Neural cell (in vitro differentiated cells): ENCODE results near the gene CREB1. TPM values are rescaled to one million over a fixed set of nuclear protein-coding genes. Genes with fewer than 3 reads are reported as not detected.

Experiments
- H2AFZ ChIP-seq: fragments of 200-600, 300-800 bp; sonication (generic), shearing (Covaris generic); 2 replicates; pipeline ENCODE4 v1.6.0; 2014; ENCODE audit warnings: low read depth, mild to moderate bottlenecking, antibody characterized with exemption, low read length, moderate library complexity
- H3F3A ChIP-seq: fragments of 200-600 bp; shearing (Covaris generic); 2 replicates; pipeline ENCODE4 v1.6.1; 2016; ENCODE audit warnings: mild to moderate bottlenecking, moderate library complexity, mixed read lengths, antibody characterized with exemption, low read length; ENCODE audit not compliant: insufficient read depth, poor library complexity, severe bottlenecking
- H3K27ac ChIP-seq: fragments of 200-600, 300-800 bp; sonication (generic), shearing (Covaris generic); 2 replicates; pipeline ENCODE4 v1.5.1; 2014; ENCODE audit warnings: mild to moderate bottlenecking, low read length, moderate library complexity
- H3K27me3 ChIP-seq: fragments of 300-800, 200-600 bp; sonication (generic), shearing (Covaris generic); 2 replicates; pipeline ENCODE4 v1.6.0; 2014; ENCODE audit warnings: mild to moderate bottlenecking, low read depth, low read length, moderate library complexity; ENCODE audit not compliant: insufficient read depth
- H3K36me3 ChIP-seq: fragments of 300-800, 200-600 bp; sonication (generic), shearing (Covaris generic); 2 replicates; pipeline ENCODE4 v1.5.1; 2014; ENCODE audit warnings: mild to moderate bottlenecking, antibody characterized with exemption, low read length, moderate library complexity; ENCODE audit not compliant: insufficient read depth
- H3K4me2 ChIP-seq: fragments of 300-800, 200-600 bp; sonication (generic), shearing (Covaris generic); 2 replicates; pipeline ENCODE4 v1.6.0; 2014; ENCODE audit warnings: mild to moderate bottlenecking, low read length
- H3K4me3 ChIP-seq: fragments of 300-800, 200-600 bp; sonication (generic), shearing (Covaris generic); 2 replicates; pipeline ENCODE4 v1.5.1; 2014; ENCODE audit warnings: mild to moderate bottlenecking, low read length, moderate library complexity
- H3K79me2 ChIP-seq: fragments of 200-600 bp; shearing (Covaris generic); replicated peaks from 2 replicates; pipeline ENCODE4 v1.6.0; 2014; ENCODE audit warnings: mild to moderate bottlenecking, low read length, moderate library complexity; ENCODE audit not compliant: insufficient read depth
- H3K9ac ChIP-seq: fragments of 300-800, 200-600 bp; sonication (generic), shearing (Covaris generic); 2 replicates; pipeline ENCODE4 v1.6.1; 2016; ENCODE audit warnings: mild to moderate bottlenecking, low read length, mixed read lengths
- H3K9me2 ChIP-seq: fragments of 200-600 bp; shearing (Covaris generic); 2 replicates; pipeline ENCODE4 v1.6.1; 2016; ENCODE audit warnings: mild to moderate bottlenecking, low read length, mixed read lengths; ENCODE audit not compliant: insufficient read depth
- H3K9me3 ChIP-seq: fragments of 200-600, 300-800 bp; sonication (generic), shearing (Covaris generic); 2 replicates; pipeline ENCODE4 v1.6.1; 2016; ENCODE audit warnings: mild to moderate bottlenecking, mixed run types, low read length, moderate library complexity, mixed read lengths
- H4K20me1 ChIP-seq: fragments of 200-600 bp; shearing (Covaris generic); 2 replicates; pipeline ENCODE4 v1.6.1; 2016; ENCODE audit warnings: mild to moderate bottlenecking, mixed run types; ENCODE audit not compliant: insufficient read depth
- EP300 ChIP-seq: fragments of 450-650 bp; conservative IDR thresholded peaks from 2 replicates; pipeline ENCODE4 v1.6.1; 2014; ENCODE audit warnings: antibody characterized with exemption, mild to moderate bottlenecking, moderate library complexity; ENCODE audit not compliant: poor library complexity, severe bottlenecking
- EZH2 ChIP-seq: fragments of 200-600, 300-800 bp; shearing (Covaris generic), sonication (generic); IDR thresholded peaks from 2 replicates; pipeline ENCODE4 v1.6.1; 2014; ENCODE audit warnings: antibody characterized with exemption, low read length, borderline replicate concordance, mild to moderate bottlenecking; ENCODE audit not compliant: insufficient read depth, poor library complexity, severe bottlenecking
- MXI1 ChIP-seq: fragments of 450-650 bp; conservative IDR thresholded peaks from 2 replicates; pipeline ENCODE4 v1.6.1; 2014; ENCODE audit warnings: antibody characterized with exemption, mild to moderate bottlenecking; ENCODE audit not compliant: poor library complexity, severe bottlenecking
- POLR2AphosphoS5 ChIP-seq: IDR thresholded peaks from 2 replicates; pipeline ENCODE4 v1.6.1; 2012
- RAD21 ChIP-seq: fragments of 450-650 bp; conservative IDR thresholded peaks from 2 replicates; pipeline ENCODE4 v1.6.1; 2014; ENCODE audit warnings: antibody characterized with exemption, mild to moderate bottlenecking, moderate library complexity
- SMC3 ChIP-seq: fragments of 450-650 bp; conservative IDR thresholded peaks from 2 replicates; pipeline ENCODE4 v1.6.1; 2014; ENCODE audit warnings: antibody characterized with exemption, mild to moderate bottlenecking, moderate library complexity; ENCODE audit not compliant: poor library complexity
- TAF1 ChIP-seq: IDR thresholded peaks from 2 replicates; pipeline ENCODE4 v1.6.1; 2012; ENCODE audit warnings: low read depth
- polyA plus RNA-seq: library from polyadenylated mRNA; depleted of rRNA; stranded (reverse); fragments of >200 nt; gene quantifications from 2 replicates; pipeline ENCODE4 v1.2.3, GENCODE V29; 2014
- TF ChIP-seq, protein P1 (sequence below): IDR thresholded peaks from 2 replicates; pipeline ENCODE4 v1.6.1; 2012; ENCODE audit warnings: borderline replicate concordance
- TF ChIP-seq, protein P2 (sequence below): fragments of 450-650 bp; IDR thresholded peaks from 2 replicates; pipeline ENCODE4 v1.5.1; 2014; ENCODE audit warnings: antibody characterized with exemption, mild to moderate bottlenecking, moderate library complexity; ENCODE audit not compliant: poor library complexity, severe bottlenecking

Gene CREB1
- polyA plus RNA-seq, 1 donor from 2014 or later: 38.7 TPM

DNA sequence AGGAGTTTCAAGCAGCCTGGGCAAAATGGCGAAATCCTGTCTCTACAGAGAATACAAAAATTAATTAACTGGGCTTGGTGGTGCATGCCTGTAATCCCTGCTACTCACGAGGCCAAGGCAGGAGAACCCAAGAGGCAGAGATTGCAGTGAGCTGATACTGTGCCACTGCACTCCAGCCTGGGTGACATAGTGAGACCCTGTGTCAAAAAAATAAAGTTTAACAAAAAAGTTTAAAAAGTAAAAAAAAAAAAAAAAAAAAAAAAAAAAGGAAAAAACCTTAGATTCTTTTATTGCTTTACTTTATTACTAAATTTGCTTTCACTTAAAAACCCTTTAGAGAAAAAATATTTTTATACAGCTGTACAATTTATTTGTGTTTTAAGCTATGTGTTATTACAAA is 10.7 kb downstream of the CREB1 start:
- Histone ChIP-seq H3K36me3 (no peaks in the 10 kb centered on the region), H3K9ac (no peak overlapping the region), H2AFZ (no peak overlapping the region), H3K79me2 (peaks cover 94% of the 10 kb centered on the region), H3K9me2 (no peaks in the 10 kb centered on the region), H4K20me1 (no peaks in the 10 kb centered on the region), H3K27ac (no peak overlapping the region), H3K4me2 (no peak overlapping the region), H3F3A (no peaks in the 10 kb centered on the region), H3K27me3 (no peaks in the 10 kb centered on the region), H3K4me3 (no peak overlapping the region), H3K9me3 (no peaks in the 10 kb centered on the region)
- TF ChIP-seq EZH2 (no peak), EP300 (no peak), POLR2AphosphoS5 (no peak), TAF1 (no peak), SMC3 (no peak), RAD21 (no peak), MXI1 (no peak)
- TF ChIP-seq, protein P1, sequence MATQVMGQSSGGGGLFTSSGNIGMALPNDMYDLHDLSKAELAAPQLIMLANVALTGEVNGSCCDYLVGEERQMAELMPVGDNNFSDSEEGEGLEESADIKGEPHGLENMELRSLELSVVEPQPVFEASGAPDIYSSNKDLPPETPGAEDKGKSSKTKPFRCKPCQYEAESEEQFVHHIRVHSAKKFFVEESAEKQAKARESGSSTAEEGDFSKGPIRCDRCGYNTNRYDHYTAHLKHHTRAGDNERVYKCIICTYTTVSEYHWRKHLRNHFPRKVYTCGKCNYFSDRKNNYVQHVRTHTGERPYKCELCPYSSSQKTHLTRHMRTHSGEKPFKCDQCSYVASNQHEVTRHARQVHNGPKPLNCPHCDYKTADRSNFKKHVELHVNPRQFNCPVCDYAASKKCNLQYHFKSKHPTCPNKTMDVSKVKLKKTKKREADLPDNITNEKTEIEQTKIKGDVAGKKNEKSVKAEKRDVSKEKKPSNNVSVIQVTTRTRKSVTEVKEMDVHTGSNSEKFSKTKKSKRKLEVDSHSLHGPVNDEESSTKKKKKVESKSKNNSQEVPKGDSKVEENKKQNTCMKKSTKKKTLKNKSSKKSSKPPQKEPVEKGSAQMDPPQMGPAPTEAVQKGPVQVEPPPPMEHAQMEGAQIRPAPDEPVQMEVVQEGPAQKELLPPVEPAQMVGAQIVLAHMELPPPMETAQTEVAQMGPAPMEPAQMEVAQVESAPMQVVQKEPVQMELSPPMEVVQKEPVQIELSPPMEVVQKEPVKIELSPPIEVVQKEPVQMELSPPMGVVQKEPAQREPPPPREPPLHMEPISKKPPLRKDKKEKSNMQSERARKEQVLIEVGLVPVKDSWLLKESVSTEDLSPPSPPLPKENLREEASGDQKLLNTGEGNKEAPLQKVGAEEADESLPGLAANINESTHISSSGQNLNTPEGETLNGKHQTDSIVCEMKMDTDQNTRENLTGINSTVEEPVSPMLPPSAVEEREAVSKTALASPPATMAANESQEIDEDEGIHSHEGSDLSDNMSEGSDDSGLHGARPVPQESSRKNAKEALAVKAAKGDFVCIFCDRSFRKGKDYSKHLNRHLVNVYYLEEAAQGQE: no peak

DNA sequence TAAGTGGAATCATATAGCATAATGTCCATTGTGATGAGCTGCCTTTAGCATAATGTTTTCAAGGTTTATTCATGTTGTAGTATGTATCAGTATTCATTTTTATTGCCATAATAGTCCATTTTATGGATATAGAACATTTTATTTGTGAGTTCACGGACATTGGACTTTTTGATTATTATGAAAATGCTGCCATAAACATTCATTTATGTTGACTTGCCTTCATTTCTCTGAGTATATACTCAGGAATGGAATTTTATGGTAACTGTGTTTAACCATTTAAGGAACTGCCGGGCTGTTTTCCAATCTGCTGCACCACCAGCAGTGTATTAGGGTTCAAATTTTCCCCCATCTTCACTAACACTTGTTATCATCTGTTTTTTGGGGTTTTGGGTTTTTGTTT is 12.2 kb downstream of the CREB1 start:
- Histone ChIP-seq H4K20me1 (no peaks in the 10 kb centered on the region), H2AFZ (no peak overlapping the region), H3K9ac (no peak overlapping the region), H3K27me3 (no peaks in the 10 kb centered on the region), H3F3A (no peaks in the 10 kb centered on the region), H3K79me2 (peaks cover 93% of the 10 kb centered on the region), H3K36me3 (no peaks in the 10 kb centered on the region), H3K9me2 (no peaks in the 10 kb centered on the region), H3K4me3 (no peak overlapping the region), H3K4me2 (no peak overlapping the region), H3K9me3 (no peaks in the 10 kb centered on the region), H3K27ac (no peak overlapping the region)
- TF ChIP-seq EP300 (no peak), SMC3 (no peak), TAF1 (no peak), MXI1 (no peak), EZH2 (no peak), RAD21 (no peak), POLR2AphosphoS5 (no peak)
- TF ChIP-seq, protein P1: no peak
- TF ChIP-seq, protein P2, sequence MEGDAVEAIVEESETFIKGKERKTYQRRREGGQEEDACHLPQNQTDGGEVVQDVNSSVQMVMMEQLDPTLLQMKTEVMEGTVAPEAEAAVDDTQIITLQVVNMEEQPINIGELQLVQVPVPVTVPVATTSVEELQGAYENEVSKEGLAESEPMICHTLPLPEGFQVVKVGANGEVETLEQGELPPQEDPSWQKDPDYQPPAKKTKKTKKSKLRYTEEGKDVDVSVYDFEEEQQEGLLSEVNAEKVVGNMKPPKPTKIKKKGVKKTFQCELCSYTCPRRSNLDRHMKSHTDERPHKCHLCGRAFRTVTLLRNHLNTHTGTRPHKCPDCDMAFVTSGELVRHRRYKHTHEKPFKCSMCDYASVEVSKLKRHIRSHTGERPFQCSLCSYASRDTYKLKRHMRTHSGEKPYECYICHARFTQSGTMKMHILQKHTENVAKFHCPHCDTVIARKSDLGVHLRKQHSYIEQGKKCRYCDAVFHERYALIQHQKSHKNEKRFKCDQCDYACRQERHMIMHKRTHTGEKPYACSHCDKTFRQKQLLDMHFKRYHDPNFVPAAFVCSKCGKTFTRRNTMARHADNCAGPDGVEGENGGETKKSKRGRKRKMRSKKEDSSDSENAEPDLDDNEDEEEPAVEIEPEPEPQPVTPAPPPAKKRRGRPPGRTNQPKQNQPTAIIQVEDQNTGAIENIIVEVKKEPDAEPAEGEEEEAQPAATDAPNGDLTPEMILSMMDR: no peak
